ENCODE data around the gene SLC15A3.

GRCh38 chr11:60938500-60938899 lies 13.5 kb downstream of the SLC15A3 start:
- no peak for TF ChIP-seq CTCF (tag by site-specific recombination; IDR thresholded peaks at IDR 0.05)
- no peak for TF ChIP-seq SP2 (tag by site-specific recombination; IDR thresholded peaks at IDR 0.05)
- no peak for TF ChIP-seq ZNF658 (tag by site-specific recombination; IDR thresholded peaks at IDR 0.05)
- TF ChIP-seq PATZ1 (tag by site-specific recombination; IDR thresholded peaks at IDR 0.05) = no peak
- no peak for TF ChIP-seq ZNF830 (tag by site-specific recombination; IDR thresholded peaks at IDR 0.05; ENCODE audit: low read depth)
- no peak for TF ChIP-seq PBX3 (CRISPR knock-in tag; IDR thresholded peaks at IDR 0.05)
- TF ChIP-seq ZNF514 (tag by site-specific recombination; IDR thresholded peaks at IDR 0.05) = no peak
- TF ChIP-seq ZNF624 (tag by site-specific recombination; IDR thresholded peaks at IDR 0.05) = no peak

All from HEK293 (cell line).